ENCODE data around the gene SLC35A3.
A peak's percentile ranks its signal among the peaks of the same experiment; 100 is the strongest.
"Not testable (repeated sequence)": the region's sequence is repeated elsewhere in the genome, so short reads cannot be mapped to it uniquely, and the experiment has no call there.

The SLC35A3 gene

GRCh38 chr1:99972066-99972465 is 2.3 kb downstream of the SLC35A3 start:
- DNase-seq (ENCODE audit: low spot score) = not testable (repeated sequence)

GRCh38 chr1:99975529-99975928 is 5.7 kb downstream of the SLC35A3 start:
- DNase-seq (ENCODE audit: low spot score) = no peak

- DNase-seq (ENCODE audit: low spot score) = not testable (repeated sequence)
These were observed 7.5 kb downstream of the SLC35A3 start for GRCh38 chr1:99977326-99977725.

- DNase-seq (ENCODE audit: low spot score) = no peak
These were observed 8.4 kb downstream of the SLC35A3 start for GRCh38 chr1:99978218-99978617.

GRCh38 chr1:99979091-99979490 is 9.3 kb downstream of the SLC35A3 start:
- DNase-seq (ENCODE audit: low spot score) = no peak

GRCh38 chr1:99980928-99981327 is 11.1 kb downstream of the SLC35A3 start:
- DNase-seq (ENCODE audit: low spot score) = no peak

- DNase-seq (ENCODE audit: low spot score) = no peak
These were observed 16.9 kb downstream of the SLC35A3 start for GRCh38 chr1:99986656-99987225.

- DNase-seq (ENCODE audit: low spot score) = no peak
These were observed 18.5 kb downstream of the SLC35A3 start for GRCh38 chr1:99988210-99988765.

- DNase-seq (ENCODE audit: low spot score) = no peak
These were observed 22.4 kb downstream of the SLC35A3 start for GRCh38 chr1:99992044-99992722.

GRCh38 chr1:99992760-99993467 is 23.1 kb downstream of the SLC35A3 start:
- DNase-seq (ENCODE audit: low spot score) = no peak

- no peak for DNase-seq (ENCODE audit: low spot score)
These were observed 23.7 kb downstream of the SLC35A3 start for GRCh38 chr1:99993468-99993845.

- no peak for DNase-seq (ENCODE audit: low spot score)
These were observed 24.7 kb downstream of the SLC35A3 start for GRCh38 chr1:99994496-99994895.

- DNase-seq (ENCODE audit: low spot score) = no peak
These were observed 27.2 kb downstream of the SLC35A3 start for GRCh38 chr1:99996951-99997350.

- no peak for DNase-seq (ENCODE audit: low spot score)
These were observed 31.7 kb downstream of the SLC35A3 start for GRCh38 chr1:100001462-100001861.

GRCh38 chr1:100005424-100005823 is 35.6 kb downstream of the SLC35A3 start:
- no peak for DNase-seq (ENCODE audit: low spot score)

- DNase-seq (ENCODE audit: low spot score) = no peak
These were observed 36.9 kb downstream of the SLC35A3 start for GRCh38 chr1:100006688-100007087.

- DNase-seq (ENCODE audit: low spot score) = no peak
These were observed 39.7 kb downstream of the SLC35A3 start for GRCh38 chr1:100009458-100009857.

- DNase-seq (ENCODE audit: low spot score) = no peak
These were observed 41.0 kb downstream of the SLC35A3 start for GRCh38 chr1:100010804-100011203.

- DNase-seq (ENCODE audit: low spot score) = no peak
These were observed 49.4 kb downstream of the SLC35A3 start for GRCh38 chr1:100019220-100019619.

- no peak for DNase-seq (ENCODE audit: low spot score)
These were observed 53.7 kb downstream of the SLC35A3 start for GRCh38 chr1:100023482-100023881.

- no peak for DNase-seq (ENCODE audit: low spot score)
These were observed 57.4 kb downstream of the SLC35A3 start for GRCh38 chr1:100027212-100027611.

- no peak for DNase-seq (ENCODE audit: low spot score)
These were observed 59.0 kb downstream of the SLC35A3 start for GRCh38 chr1:100028765-100029164.

- peak; percentile 37 for DNase-seq (ENCODE audit: low spot score)
These were observed 64.7 kb downstream of the SLC35A3 start for GRCh38 chr1:100034470-100034869.

Data from hematopoietic multipotent progenitor cell treated with erythropoietin and hydrocortisone succinate and interleukin-3 and kit ligand, for 15 days (in vitro differentiated cells).